ENCODE results near the gene NTM.

Gene NTM

GRCh38 chr11:131894615-131895544, 524.5 kb downstream of the NTM start:
- H3K9me3 ChIP-seq (ENCODE audit: control insufficient read depth, insufficient read depth, low read length), result no peaks in the 10 kb centered on the region
- no peaks in the 10 kb centered on the region for H3K36me3 ChIP-seq (ENCODE audit: control insufficient read depth, low read length)
- H3F3A ChIP-seq (ENCODE audit: control insufficient read depth, insufficient read depth), result no peaks in the 10 kb centered on the region
- TF ChIP-seq EZH2phosphoT487 (IDR thresholded peaks at IDR 0.05; ENCODE audit: borderline replicate concordance, low read length), result no peak
- no peak for TF ChIP-seq CTCF (IDR thresholded peaks at IDR 0.05; ENCODE audit: low read depth, low read length, poor library complexity, severe bottlenecking)
- no peak overlapping the region for H3K4me2 ChIP-seq (ENCODE audit: low read length)
- H3K9me2 ChIP-seq (replicated peaks; ENCODE audit: control insufficient read depth, low read length), result no peaks in the 10 kb centered on the region
- H3K4me1 ChIP-seq (ENCODE audit: control insufficient read depth, low read length), result no peaks in the 10 kb centered on the region
- H3K27ac ChIP-seq (ENCODE audit: low read depth, low read length), result no peak overlapping the region
- no peaks in the 10 kb centered on the region for H3K79me2 ChIP-seq (ENCODE audit: control insufficient read depth, low read length)
- H4K20me1 ChIP-seq (ENCODE audit: control insufficient read depth, insufficient read depth, low read depth, low read length), result no peaks in the 10 kb centered on the region
- H3K27me3 ChIP-seq (ENCODE audit: control insufficient read depth, low read length), result no peaks in the 10 kb centered on the region
- no peak overlapping the region for H3K4me3 ChIP-seq (ENCODE audit: low read length)

GRCh38 chr11:131895865-131896264, 525.5 kb downstream of the NTM start:
- H4K20me1 ChIP-seq (ENCODE audit: control insufficient read depth, insufficient read depth, low read depth, low read length), result no peaks in the 10 kb centered on the region
- no peak overlapping the region for H3K4me3 ChIP-seq (ENCODE audit: low read length)
- H3F3A ChIP-seq (ENCODE audit: control insufficient read depth, insufficient read depth), result no peaks in the 10 kb centered on the region
- no peaks in the 10 kb centered on the region for H3K27me3 ChIP-seq (ENCODE audit: control insufficient read depth, low read length)
- no peaks in the 10 kb centered on the region for H3K9me2 ChIP-seq (replicated peaks; ENCODE audit: control insufficient read depth, low read length)
- H3K4me2 ChIP-seq (ENCODE audit: low read length), result no peak overlapping the region
- H3K36me3 ChIP-seq (ENCODE audit: control insufficient read depth, low read length), result no peaks in the 10 kb centered on the region
- H3K27ac ChIP-seq (ENCODE audit: low read depth, low read length), result no peak overlapping the region
- H3K79me2 ChIP-seq (ENCODE audit: control insufficient read depth, low read length), result no peaks in the 10 kb centered on the region
- no peak for TF ChIP-seq CTCF (IDR thresholded peaks at IDR 0.05; ENCODE audit: low read depth, low read length, poor library complexity, severe bottlenecking)
- TF ChIP-seq EZH2phosphoT487 (IDR thresholded peaks at IDR 0.05; ENCODE audit: borderline replicate concordance, low read length), result no peak
- H3K9me3 ChIP-seq (ENCODE audit: control insufficient read depth, insufficient read depth, low read length), result no peaks in the 10 kb centered on the region
- no peaks in the 10 kb centered on the region for H3K4me1 ChIP-seq (ENCODE audit: control insufficient read depth, low read length)

GRCh38 chr11:131896978-131897615, 526.7 kb downstream of the NTM start:
- H3K4me2 ChIP-seq (ENCODE audit: low read length), result no peak overlapping the region
- no peaks in the 10 kb centered on the region for H3K27me3 ChIP-seq (ENCODE audit: control insufficient read depth, low read length)
- no peaks in the 10 kb centered on the region for H3K36me3 ChIP-seq (ENCODE audit: control insufficient read depth, low read length)
- no peaks in the 10 kb centered on the region for H4K20me1 ChIP-seq (ENCODE audit: control insufficient read depth, insufficient read depth, low read depth, low read length)
- H3K4me1 ChIP-seq (ENCODE audit: control insufficient read depth, low read length), result no peaks in the 10 kb centered on the region
- TF ChIP-seq EZH2phosphoT487 (IDR thresholded peaks at IDR 0.05; ENCODE audit: borderline replicate concordance, low read length), result no peak
- TF ChIP-seq CTCF (IDR thresholded peaks at IDR 0.05; ENCODE audit: low read depth, low read length, poor library complexity, severe bottlenecking), result no peak
- H3K9me2 ChIP-seq (replicated peaks; ENCODE audit: control insufficient read depth, low read length), result no peaks in the 10 kb centered on the region
- H3F3A ChIP-seq (ENCODE audit: control insufficient read depth, insufficient read depth), result no peaks in the 10 kb centered on the region
- no peak overlapping the region for H3K4me3 ChIP-seq (ENCODE audit: low read length)
- no peak overlapping the region for H3K27ac ChIP-seq (ENCODE audit: low read depth, low read length)
- no peaks in the 10 kb centered on the region for H3K79me2 ChIP-seq (ENCODE audit: control insufficient read depth, low read length)
- H3K9me3 ChIP-seq (ENCODE audit: control insufficient read depth, insufficient read depth, low read length), result no peaks in the 10 kb centered on the region
